NCI-H510A treated with DMSO at 0.1 percent for 48 hours (cell line): Measurements from ENCODE around the gene NRSN2.
A peak's percentile ranks its signal among the peaks of the same experiment; 100 is the strongest.
"Not testable (repeated sequence)": the region's sequence is repeated elsewhere in the genome, so short reads cannot be mapped to it uniquely, and the experiment has no call there.

Experiments
- DNase-seq: peaks from one replicate; lab custom pipeline; 2025; lab: John Stamatoyannopoulos, UW

NRSN2 gene

DNA sequence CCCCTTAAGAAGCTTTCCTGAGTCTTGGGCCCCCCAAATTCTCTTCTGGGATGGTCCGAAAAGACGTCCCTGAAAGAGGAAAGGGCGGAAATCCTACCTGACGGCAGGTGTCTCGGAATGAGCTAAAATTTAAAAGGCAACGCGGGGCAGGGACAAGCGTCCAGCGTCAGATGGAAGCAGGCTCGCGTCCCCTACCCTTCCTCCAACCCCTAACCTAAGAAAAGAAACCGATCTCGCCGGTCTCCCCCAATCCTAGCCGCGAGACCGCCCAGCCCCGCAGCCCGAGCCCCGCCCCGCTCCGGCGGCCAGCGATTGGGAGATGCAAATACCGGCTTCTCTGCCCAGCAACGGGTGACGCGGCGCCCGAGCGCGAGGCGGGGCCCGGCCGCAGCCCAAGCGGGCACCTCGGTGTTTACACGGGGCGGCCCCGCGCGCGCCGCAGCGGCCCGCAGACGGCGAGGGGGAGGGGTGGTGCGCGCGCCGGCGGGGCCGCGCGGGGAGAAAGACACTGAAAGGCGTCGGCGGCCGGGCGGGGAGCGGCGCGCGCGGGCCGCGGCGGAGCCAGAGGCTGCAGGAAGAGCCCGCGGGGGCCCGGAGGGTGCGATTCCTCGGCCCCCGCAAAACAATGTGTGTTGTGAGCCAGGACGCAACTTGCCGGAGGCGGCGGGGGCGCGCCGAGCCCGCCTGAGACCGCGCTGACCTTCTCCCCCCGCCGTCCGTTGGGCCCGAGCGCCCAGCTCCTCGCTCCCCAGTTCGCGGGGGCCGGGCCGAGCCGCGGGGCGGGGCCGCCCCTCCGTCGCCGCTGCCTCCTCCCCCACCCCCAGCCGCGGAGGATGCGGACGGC lies 21.6 kb upstream of the NRSN2 start, which contains the start of gene SOX12:
TSS of gene SOX12 (plus strand) at position 508 of the 844 bp plus-strand sequence. CDS start 373 bp downstream, outside the sequence.
- DNase-seq: peak; percentile 96

DNA sequence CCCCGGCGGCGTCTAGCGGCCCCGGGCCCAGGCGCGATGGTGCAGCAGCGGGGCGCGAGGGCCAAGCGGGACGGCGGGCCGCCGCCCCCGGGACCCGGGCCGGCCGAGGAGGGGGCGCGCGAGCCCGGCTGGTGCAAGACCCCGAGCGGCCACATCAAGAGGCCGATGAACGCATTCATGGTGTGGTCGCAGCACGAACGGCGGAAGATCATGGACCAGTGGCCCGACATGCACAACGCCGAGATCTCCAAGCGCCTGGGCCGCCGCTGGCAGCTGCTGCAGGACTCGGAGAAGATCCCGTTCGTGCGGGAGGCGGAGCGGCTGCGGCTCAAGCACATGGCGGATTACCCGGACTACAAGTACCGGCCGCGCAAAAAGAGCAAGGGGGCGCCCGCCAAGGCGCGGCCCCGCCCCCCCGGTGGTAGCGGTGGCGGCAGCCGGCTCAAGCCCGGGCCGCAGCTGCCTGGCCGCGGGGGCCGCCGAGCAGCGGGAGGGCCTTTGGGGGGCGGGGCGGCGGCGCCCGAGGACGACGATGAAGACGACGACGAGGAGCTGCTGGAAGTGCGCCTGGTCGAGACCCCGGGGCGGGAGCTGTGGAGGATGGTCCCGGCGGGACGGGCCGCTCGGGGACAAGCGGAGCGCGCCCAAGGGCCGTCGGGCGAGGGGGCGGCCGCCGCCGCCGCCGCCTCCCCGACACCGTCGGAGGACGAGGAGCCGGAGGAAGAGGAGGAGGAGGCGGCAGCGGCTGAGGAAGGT lies 20.8 kb upstream of the NRSN2 start:
- peak; percentile 74 for DNase-seq

DNA sequence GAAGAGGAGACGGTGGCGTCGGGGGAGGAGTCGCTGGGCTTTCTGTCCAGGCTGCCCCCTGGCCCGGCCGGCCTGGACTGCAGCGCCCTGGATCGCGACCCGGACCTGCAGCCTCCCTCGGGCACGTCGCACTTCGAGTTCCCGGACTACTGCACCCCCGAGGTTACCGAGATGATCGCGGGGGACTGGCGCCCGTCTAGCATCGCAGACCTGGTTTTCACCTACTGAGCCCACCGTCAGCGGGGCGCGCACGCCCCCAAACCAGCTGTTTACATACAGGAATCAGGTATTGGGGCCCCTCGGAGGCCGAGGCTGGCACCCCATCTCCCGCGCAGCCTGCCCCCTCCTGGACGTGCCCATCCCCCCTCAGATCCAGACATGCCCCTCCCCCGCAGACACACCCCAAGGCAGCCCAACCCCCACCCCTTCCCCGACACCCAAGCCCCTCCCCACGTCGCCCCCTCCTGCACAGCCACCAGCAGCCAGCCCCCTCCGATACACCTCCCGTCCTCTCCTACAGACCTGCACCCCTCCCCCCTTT lies 20.2 kb upstream of the NRSN2 start:
- DNase-seq: no peak

DNA sequence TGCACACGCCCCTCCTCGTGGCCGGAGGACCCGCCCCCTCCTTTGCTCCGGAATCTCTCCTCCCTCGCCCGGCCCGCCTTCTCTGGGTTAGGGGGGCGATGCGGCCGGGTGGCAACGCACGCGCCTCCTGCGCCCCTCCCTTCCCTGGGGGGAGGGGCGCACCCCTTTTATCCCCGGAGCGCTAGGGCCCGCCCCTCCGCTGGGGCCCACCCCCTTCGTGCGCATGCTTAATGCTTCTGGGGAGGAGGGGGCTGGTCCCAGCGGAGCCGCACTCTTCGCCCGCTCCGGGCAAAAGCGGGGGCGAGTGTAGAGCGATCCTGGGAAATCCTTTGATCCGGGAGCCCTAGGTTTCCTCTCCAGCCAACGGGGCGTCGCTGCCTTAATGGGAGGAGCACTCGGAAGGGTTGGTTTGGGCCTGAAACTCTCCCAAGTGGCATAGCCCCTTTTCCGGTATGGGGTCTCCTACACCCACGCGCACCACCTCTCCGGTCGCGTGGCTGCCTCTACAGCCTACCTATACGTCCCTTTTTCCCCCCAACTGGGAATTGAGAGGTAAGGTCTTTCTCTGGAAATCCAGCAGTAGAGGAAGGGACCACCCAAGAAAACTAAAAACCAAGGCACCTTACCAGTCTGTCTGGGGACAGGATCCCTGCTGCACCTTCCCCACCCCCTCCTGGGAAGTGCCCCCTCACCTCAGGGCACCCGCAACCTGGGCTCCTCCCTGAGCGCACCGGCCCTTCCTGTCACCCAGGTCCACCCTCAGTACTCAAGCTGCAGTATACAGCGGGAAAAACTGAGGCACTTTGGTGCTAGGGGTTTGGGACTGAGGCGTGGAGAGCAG lies 19.5 kb upstream of the NRSN2 start:
- DNase-seq: peak; percentile 95

DNA sequence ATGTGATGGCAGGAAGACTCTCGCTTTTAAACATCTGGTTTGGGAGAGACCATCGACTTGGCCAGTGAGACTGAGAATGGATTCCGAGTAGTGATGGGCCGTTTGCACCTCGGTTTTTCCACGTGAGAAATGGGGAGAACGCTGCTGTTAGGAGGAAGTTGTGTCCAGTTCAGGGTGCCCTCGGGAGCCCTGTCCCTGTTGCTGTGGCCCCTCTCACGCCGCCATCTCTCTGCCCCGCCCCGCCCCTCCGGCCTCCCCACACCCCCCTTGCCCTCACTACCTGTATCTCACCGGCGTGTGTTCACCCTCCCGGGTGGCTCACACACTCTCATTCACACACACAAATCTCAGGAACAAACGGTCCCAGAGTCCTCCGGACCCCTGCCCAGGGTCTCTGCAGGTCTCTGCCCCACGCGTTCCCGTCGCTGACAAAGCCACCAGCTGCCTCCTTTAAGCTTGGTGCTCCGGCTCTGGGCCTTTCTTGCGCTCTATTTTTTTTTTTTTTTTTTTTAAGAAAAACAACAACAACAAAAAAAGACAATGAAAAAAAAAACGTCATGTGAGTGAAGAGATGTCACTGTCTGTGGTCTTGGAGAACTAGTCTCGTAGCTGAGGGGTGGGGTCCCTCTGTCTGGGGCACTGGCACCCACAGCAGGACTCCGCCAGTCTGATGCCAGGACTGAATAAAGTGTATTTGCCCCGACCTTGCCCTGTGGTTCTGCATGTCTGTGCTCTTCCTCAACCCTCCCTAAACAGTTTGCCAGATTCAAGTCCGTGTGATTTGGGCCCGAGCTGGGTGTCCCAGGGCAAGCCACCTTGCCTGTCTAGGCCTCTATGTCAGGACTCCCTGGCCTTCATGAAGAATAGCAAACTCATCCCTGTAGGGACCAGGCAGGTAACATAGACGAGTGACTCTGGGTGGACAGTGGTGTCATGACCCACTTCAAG lies 18.6 kb upstream of the NRSN2 start:
- DNase-seq: peak; percentile 22

DNA sequence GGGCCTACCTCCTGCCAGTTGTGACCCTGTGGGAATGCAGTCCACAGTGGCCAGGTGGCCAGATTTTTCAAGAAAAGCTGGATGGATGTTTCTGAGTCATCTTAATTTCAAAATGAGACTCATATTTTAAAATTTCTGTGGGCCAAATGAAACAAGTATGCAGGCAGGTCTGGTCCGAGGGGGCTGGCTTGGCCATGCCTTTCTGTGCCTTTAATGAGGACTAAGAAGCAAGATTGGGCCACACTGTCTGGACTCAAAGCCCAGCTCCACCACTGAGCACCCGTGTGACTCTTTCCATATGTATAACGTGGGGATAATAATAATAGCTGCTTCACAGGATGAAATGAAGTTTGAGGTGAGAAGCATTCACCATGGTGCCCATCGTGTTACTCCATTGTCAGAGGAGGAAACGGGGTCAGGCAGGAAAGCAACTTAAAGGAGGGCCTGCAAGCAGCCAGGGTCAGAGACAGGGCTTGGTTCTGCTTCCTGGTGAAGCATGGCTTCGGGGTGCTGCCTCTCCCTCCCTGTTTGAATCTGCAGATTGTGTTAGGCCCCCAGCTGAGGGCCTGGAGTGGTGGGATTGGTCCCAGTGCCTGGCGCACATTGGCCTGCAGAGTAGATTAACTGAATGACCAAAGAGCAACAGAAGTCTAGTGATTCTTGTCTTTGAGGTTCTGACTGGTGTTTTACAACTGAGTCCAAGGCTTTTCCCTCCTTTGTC lies 17.8 kb upstream of the NRSN2 start:
- no peak for DNase-seq

DNA sequence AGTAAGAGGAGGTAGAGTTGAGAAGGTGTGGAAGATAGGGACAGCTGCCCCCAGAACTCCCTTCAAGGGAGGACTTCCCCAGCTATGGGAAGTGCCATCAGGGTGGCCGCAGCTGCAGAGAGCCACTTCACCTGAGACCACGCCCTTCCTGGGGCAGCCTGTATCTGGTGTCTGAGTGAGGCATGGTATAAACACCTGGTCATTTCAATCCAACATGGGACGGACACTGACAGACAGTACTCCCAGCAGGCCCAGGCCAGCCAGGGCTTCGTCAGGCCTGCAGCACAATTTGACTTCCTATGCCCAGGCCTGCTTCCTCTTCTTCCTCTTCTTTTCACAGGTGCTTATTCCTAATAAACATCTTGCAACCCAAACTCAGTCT lies 17.1 kb upstream of the NRSN2 start:
- peak; percentile 86 for DNase-seq

DNA sequence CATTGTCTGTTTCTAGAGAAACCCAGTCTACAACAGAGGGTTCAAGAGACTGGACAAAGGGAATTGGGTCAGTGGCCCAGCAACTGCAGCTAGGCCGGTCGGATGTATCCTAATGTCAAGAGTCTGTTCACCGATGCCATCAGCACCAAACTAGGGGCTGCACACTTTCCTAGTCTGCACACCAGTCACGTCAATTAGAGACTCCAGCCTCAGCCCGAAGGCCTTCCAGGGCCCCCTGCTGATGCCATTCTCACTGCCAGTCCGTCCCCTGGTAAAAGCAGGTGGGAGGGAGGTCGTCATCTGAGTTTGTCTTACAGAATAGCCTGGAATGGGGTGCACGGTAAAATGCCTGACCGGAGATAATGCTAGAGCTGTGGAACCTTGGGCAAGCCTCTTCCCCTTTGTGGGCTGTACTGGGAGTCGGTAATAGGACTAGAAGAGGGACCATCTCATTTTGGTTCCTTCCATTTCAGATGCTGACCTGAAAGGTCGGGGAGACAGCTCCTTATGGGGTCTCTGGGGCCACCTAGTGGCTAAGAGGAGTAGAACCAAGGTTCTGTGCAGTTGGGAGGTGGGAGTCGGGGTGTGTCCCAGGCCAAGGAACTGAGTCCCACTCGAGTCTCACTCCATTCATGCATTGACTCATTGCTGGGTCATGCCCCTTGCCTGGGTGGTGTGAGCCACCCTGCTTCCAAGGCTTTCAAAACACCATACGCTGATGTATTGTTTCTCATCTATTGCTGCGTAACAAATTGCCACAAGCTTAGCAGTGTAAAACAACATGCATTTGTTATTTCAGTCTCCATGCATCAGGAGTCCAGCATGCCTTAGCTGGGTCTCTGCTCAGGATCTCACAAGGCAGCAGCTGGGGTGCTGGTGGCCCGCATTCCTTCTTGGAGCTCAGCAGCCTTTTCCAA lies 16.4 kb upstream of the NRSN2 start:
- peak; percentile 66 for DNase-seq

DNA sequence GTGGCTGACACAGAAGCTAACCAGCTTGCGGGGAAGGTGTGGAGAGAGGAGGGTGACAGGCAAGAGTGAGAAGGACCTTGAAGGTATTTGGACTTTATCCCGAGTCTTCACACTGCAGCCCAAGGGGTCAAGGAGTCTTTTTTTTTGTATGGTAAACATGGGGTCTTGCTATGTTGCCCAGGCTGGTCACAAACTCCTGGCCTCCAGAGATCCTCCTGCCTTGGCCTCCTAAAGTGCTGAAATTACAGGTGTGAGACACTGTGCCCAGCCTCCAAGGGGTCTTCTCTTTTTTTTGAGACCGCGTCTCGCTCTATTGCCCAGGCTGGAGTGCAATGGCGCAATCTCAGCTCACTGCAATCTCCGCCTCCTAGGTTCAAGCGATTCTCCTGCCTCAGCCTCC lies 12.3 kb upstream of the NRSN2 start:
- DNase-seq: no peak

DNA sequence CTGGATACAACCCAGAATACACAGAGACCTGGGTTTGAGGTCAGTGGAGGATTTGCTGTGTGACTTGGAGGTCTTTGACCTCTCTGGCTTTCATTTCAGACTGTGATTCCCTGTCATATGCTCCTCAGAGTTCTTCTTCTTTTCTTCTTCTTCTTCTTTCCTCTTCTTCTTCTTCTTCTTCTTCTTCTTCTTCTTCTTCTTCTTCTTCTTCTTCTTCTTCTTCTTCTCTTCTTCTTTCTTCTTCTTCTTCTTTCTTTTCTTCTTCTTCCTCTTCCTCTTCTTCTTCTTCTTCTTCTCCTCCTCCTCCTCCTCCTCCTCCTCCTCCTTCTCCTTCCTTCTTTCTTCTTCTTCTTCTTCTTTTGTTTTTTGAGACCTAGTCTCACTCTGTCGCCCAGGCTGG lies 10.9 kb upstream of the NRSN2 start:
- not testable (repeated sequence) for DNase-seq

DNA sequence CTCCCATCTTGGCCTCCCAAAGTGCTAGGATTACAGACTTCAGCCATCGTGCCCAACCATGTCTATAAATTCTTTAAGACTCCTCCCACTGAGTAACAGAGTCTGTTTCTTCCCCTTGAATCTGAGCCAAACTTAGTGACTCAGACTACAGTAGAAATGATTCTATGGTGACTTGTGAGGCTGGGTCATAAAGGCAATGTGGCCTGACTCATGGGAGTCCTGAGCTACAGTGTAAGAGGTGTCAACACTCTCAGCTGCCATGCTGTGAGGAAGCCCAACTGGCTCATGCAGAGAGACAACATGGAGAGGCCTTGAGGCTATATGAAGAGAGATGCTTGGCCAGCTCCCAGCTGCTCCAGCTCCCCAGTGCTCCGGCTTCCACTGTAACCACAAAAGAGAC lies 5.2 kb upstream of the NRSN2 start:
- no peak for DNase-seq

DNA sequence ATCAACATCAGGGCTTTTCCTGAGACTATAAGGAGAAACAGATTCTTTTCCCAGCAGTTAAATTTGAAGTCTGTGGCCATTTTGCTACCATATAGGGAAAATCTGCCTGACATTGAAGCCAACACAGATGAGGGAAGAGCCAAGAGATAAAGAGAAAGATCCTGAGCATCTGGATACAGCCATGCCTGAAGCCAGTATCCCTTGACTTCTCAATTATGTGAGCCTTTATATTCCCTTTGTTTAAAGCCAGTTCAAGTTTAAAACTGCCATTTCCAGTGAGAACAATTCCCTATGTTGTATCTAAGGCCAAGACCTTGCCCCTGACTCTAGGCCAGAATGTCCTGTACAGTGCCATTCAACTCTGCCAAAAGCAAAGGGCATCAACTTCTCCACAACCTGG lies 3.8 kb upstream of the NRSN2 start:
- no peak for DNase-seq

DNA sequence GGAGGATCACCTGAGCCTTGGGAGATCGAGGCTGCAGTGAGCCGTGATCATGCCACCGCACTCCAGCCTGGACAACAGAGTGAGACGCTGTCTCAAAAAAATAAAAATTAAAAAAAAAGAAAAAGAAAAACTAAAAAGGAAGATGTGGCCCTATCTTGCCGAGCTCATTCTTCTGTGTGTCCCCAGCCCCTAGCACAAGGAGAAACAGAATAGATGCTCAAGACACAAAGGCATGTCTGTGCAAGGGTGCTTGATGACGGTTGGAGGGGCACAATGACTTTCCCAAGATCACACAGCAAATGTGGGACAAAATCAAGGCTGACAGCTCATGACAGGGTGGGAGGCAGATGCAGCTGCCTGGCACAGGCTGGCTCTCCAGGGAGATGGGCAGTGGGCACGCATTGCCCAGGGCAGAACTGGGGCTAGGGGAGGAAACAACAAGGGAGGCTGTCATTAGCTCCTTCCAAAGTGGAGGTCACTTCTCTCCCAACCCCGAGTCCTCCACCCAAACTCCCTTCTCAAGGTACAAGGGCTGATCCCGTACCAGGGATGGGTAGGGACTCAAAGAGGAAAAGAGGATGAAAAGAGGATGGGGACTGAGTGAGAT lies 775 bp upstream of the NRSN2 start:
- no peak for DNase-seq

DNA sequence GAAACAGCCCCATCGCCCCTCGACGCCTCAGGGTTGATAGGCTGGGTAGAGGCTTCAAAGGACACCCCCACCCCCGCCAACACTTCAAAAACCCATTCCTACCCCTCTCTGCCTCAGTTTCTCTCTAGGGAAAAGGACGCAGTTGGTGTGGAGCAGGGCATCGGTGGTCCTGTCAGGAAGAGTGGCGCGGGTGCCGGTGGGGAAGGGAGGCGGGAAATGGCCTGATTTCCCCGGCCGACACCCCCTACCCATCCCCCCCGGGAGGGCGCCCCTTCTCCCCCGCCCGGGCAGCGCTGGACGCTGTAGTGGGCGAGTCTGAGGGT lies 367 bp downstream of the NRSN2 start:
- no peak for DNase-seq

DNA sequence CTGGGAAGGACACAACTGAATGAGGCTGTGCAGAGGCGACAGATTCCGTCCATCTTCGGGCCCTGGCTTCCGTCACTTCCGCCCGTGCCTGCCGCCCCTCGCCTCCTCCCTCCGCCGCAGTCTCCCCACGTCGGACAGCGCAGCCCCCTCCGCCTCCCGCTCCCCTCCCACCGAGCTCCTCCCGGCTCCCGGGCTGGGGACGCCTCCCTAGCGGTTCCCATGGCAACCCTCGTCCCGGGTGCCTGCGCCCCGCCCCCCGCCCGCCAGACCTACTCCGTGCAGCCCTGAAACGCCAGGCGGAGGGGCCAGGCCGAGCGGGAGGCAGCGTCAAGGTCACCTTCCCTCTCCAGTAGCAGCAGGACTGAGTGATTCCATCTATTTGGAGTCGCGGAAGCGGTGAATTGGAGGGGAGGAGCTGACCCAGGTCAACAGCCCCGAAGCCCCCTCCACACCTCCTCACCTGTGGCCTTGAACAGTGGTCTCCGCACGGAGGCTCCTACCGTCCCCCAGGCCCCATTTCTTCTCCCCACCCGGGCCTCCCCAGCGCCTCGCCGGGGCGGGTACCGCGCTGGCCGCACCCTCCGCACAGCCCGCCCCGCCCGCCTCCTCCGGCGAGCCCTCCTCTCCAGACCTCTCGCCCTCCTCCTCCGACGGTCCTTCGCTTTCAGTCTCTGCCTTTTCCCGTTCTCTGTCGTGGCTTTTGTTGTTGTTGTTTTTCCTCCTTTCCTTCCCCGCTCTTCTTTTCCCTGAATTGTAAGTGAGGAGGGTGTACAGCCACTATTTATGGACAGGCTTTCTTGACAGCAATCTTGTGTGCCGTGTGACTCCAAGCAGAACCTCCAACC lies 951 bp downstream of the NRSN2 start:
- peak; percentile 96 for DNase-seq

DNA sequence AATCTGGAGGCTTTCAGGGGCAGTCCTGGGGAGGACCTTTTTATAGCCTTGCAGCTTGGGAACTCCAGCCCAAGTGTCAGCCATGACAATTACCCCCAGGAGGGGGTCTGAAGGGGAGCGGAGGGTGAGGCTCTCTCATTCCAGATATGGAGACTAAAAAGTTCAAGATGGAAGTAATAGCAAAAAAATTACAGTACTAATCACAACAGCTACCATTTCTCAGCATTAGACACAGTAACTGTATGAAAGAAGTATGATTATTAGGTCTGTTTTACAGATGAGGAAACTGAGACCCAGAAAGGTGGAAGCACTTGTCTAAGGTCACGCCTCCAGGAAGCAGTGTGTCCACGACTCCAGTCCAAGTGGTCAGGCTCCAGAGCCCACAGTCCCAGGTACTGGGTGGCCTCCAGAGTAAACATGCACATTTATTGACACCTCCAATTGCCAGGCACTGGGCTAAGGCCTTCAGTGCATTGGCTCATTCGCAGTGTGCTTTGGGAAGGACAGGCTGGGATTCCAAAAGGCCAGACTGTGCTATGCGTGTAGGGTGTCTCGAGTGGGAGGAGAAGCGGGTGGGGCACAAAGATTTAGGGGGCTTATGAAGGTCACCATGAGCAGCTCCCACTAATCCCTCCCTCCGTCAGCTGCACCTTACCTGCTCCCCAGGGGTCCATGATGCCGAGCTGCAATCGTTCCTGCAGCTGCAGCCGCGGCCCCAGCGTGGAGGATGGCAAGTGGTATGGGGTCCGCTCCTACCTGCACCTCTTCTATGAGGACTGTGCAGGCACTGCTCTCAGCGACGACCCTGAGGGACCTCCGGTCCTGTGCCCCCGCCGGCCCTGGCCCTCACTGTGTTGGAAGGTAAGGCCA lies 2.3 kb downstream of the NRSN2 start:
- no peak for DNase-seq

DNA sequence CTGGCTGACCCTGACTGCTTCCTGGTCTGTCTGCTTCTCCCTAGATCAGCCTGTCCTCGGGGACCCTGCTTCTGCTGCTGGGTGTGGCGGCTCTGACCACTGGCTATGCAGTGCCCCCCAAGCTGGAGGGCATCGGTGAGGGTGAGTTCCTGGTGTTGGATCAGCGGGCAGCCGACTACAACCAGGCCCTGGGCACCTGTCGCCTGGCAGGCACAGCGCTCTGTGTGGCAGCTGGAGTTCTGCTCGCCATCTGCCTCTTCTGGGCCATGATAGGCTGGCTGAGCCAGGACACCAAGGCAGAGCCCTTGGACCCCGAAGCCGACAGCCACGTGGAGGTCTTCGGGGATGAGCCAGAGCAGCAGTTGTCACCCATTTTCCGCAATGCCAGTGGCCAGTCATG lies 6.3 kb downstream of the NRSN2 start:
- DNase-seq: no peak
